ENCODE measurements around the gene ACADVL.
A peak's percentile ranks its signal among the peaks of the same experiment; 100 is the strongest.

Gene ACADVL

GRCh38 chr17:7218166-7218565 lies 1.6 kb upstream of the ACADVL start:
- no peak for DNase-seq (ENCODE audit: low read depth in 1 of 2, low spot score in 1 of 2)
- no peaks in the 10 kb centered on the region for H3K27me3 ChIP-seq (ENCODE audit: insufficient read depth, poor library complexity, severe bottlenecking)
- no peak overlapping the region for H3K4me3 ChIP-seq (replicated peaks; ENCODE audit: insufficient read depth, low read length)
- H3K27ac ChIP-seq (replicated peaks), result no peak overlapping the region; the same call in 1 of the 2 replicates
- no peak for TF ChIP-seq POLR2AphosphoS5 (IDR thresholded peaks at IDR 0.05; ENCODE audit: low read depth)
- TF ChIP-seq GABPA (IDR thresholded peaks at IDR 0.05; ENCODE audit: low read depth), result no peak
- TF ChIP-seq SPI1 (IDR thresholded peaks at IDR 0.05; ENCODE audit: borderline replicate concordance, low read depth), result no peak
- TF ChIP-seq CTCF (IDR thresholded peaks at IDR 0.05; ENCODE audit: insufficient read depth, low read length), result no peak
- TF ChIP-seq REST (IDR thresholded peaks at IDR 0.05; ENCODE audit: insufficient replicate concordance, low read depth), result no peak

GRCh38 chr17:7218758-7219157 lies 980 bp upstream of the ACADVL start:
- DNase-seq (ENCODE audit: low read depth in 1 of 2, low spot score in 1 of 2), result no peak
- H3K27ac ChIP-seq (replicated peaks), result no peak overlapping the region
- TF ChIP-seq GABPA (IDR thresholded peaks at IDR 0.05; ENCODE audit: low read depth) (no peak), REST (IDR thresholded peaks at IDR 0.05; ENCODE audit: insufficient replicate concordance, low read depth) (no peak), SPI1 (IDR thresholded peaks at IDR 0.05; ENCODE audit: borderline replicate concordance, low read depth) (no peak), CTCF (IDR thresholded peaks at IDR 0.05; ENCODE audit: insufficient read depth, low read length) (no peak), POLR2AphosphoS5 (IDR thresholded peaks at IDR 0.05; ENCODE audit: low read depth) (no peak)
- H3K4me3 ChIP-seq (replicated peaks; ENCODE audit: insufficient read depth, low read length), result no peak overlapping the region
- H3K27me3 ChIP-seq (ENCODE audit: insufficient read depth, poor library complexity, severe bottlenecking), result no peaks in the 10 kb centered on the region

GRCh38 chr17:7219229-7219811 lies 418 bp upstream of the ACADVL start:
- H3K27ac ChIP-seq (replicated peaks), result peak overlapping the region; percentile 63
- H3K27me3 ChIP-seq (ENCODE audit: insufficient read depth, poor library complexity, severe bottlenecking), result no peaks in the 10 kb centered on the region
- no peak for DNase-seq (ENCODE audit: low read depth in 1 of 2, low spot score in 1 of 2)
- H3K4me3 ChIP-seq (replicated peaks; ENCODE audit: insufficient read depth, low read length), result peak overlapping the region; percentile 60
- TF ChIP-seq SPI1 (IDR thresholded peaks at IDR 0.05; ENCODE audit: borderline replicate concordance, low read depth) (no peak), POLR2AphosphoS5 (IDR thresholded peaks at IDR 0.05; ENCODE audit: low read depth) (no peak), GABPA (IDR thresholded peaks at IDR 0.05; ENCODE audit: low read depth) (no peak), CTCF (IDR thresholded peaks at IDR 0.05; ENCODE audit: insufficient read depth, low read length) (no peak)

Data from HL-60 (cell line).